ENCODE data around the gene HOXC13.

The HOXC13 gene

DNA sequence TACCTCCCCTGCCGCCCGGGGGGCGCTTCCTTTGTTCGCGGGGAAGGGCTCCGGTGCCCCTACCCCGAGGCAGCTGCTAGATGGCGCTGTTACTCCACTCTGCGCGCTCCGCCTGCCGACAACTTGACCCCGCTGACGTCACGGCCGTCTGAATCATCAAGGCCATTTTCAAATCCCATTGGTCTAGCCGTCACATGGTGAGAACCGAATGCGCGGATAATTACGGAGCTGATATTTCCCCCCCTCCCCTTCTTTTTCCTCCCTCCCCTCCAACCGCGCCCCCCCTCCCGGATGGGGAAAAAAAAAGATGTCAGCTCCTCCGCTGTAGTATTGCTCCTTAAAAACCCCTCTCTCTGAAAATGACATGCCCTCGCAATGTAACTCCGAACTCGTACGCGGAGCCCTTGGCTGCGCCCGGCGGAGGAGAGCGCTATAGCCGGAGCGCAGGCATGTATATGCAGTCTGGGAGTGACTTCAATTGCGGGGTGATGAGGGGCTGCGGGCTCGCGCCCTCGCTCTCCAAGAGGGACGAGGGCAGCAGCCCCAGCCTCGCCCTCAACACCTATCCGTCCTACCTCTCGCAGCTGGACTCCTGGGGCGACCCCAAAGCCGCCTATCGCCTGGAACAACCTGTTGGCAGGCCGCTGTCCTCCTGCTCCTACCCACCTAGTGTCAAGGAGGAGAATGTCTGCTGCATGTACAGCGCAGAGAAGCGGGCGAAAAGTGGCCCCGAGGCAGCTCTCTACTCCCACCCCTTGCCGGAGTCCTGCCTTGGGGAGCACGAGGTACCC is 46.5 kb downstream of the HOXC13 start, which contains the start of gene HOXC10:
Gene HOXC10, plus strand, starts transcription at position 246 of the 791 bp plus-strand sequence. Its CDS starts 114 bp downstream, at position 360.
- Histone ChIP-seq H3K9me3 (ENCODE audit: control extremely low read depth in 1 of 5, control insufficient read depth in 4 of 5, insufficient read depth in 2 of 5, low read depth in 1 of 5, low read length in 4 of 5) (peaks cover 0 to 8% (median 0%) of the 10 kb centered on the region in 5 experiments), H3K27me3 (replicated peaks in 2 of 5; ENCODE audit: control insufficient read depth in 4 of 5, insufficient read depth in 5 of 5, low read length in 4 of 5) (peaks cover 39 to 99% (median 74%) of the 10 kb centered on the region in 5 experiments), H3K36me3 (ENCODE audit: control insufficient read depth in 4 of 4, insufficient read depth in 4 of 4, low read length in 3 of 4) (no peaks in the 10 kb centered on the region), H3K27ac (ENCODE audit: insufficient read depth in 1 of 2, low read depth in 1 of 2, low read length in 2 of 2, poor library complexity in 1 of 2, severe bottlenecking in 2 of 2) (no peak within 1 kb of the TSS), H3K4me3 (ENCODE audit: control insufficient read depth in 1 of 7, extremely low read depth in 1 of 7, insufficient read depth in 4 of 7, low read depth in 2 of 7, low read length in 6 of 7) (peak within 1 kb of the TSS in 1 of 7 experiments; percentile 32), H3K4me1 (ENCODE audit: control extremely low read depth in 1 of 4, control insufficient read depth in 4 of 4, insufficient read depth in 4 of 4, low read length in 3 of 4) (peaks cover 0 to 25% (median 19%) of the 10 kb centered on the region in 4 experiments)
- peak; percentile 89 to 90 (median 90) for DNase-seq
- 4% methylated on average over 35 of the region's 55 CpGs for WGBS (ENCODE audit: insufficient coverage)
- ChIA-PET POLR2A (no interaction called here), CTCF (interaction anchor here (0.7 to 5.6 kb wide), 12 partner anchors 8 to 223 kb away, joined by 3 to 46 read pairs (median 4); partner anchors contain the start of gene HOXC9)

DNA sequence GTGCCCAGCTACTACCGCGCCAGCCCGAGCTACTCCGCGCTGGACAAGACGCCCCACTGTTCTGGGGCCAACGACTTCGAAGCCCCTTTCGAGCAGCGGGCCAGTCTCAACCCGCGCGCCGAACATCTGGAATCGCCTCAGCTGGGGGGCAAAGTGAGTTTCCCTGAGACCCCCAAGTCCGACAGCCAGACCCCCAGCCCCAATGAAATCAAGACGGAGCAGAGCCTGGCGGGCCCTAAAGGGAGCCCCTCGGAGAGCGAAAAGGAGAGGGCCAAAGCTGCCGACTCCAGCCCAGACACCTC is 47.0 kb downstream of the HOXC13 start:
- ChIA-PET CTCF (interaction anchor here (0.7 to 5.6 kb wide), 13 partner anchors 10 to 284 kb away, joined by 3 to 46 read pairs (median 4); partner anchors contain the start of gene HOXC9), POLR2A (no interaction called here)
- no peaks in the 10 kb centered on the region for H3K36me3 ChIP-seq (ENCODE audit: control insufficient read depth in 4 of 4, insufficient read depth in 4 of 4, low read length in 3 of 4)
- H3K4me3 ChIP-seq (ENCODE audit: control insufficient read depth in 1 of 7, extremely low read depth in 1 of 7, insufficient read depth in 4 of 7, low read depth in 2 of 7, low read length in 6 of 7), result peak overlapping the region in 1 of 7 experiments; percentile 32
- DNase-seq, result no peak
- H3K9me3 ChIP-seq (ENCODE audit: control extremely low read depth in 1 of 5, control insufficient read depth in 4 of 5, insufficient read depth in 2 of 5, low read depth in 1 of 5, low read length in 4 of 5), result peaks cover 0 to 8% (median 0%) of the 10 kb centered on the region in 5 experiments
- WGBS (ENCODE audit: insufficient coverage), result 9% methylated on average over 21 of the region's 21 CpGs
- H3K27me3 ChIP-seq (replicated peaks in 2 of 5; ENCODE audit: control insufficient read depth in 4 of 5, insufficient read depth in 5 of 5, low read length in 4 of 5), result peaks cover 39 to 99% (median 76%) of the 10 kb centered on the region in 5 experiments
- H3K27ac ChIP-seq (ENCODE audit: insufficient read depth in 1 of 2, low read depth in 1 of 2, low read length in 2 of 2, poor library complexity in 1 of 2, severe bottlenecking in 2 of 2), result no peak overlapping the region
- peaks cover 0 to 25% (median 19%) of the 10 kb centered on the region in 4 experiments for H3K4me1 ChIP-seq (ENCODE audit: control extremely low read depth in 1 of 4, control insufficient read depth in 4 of 4, insufficient read depth in 4 of 4, low read length in 3 of 4)

DNA sequence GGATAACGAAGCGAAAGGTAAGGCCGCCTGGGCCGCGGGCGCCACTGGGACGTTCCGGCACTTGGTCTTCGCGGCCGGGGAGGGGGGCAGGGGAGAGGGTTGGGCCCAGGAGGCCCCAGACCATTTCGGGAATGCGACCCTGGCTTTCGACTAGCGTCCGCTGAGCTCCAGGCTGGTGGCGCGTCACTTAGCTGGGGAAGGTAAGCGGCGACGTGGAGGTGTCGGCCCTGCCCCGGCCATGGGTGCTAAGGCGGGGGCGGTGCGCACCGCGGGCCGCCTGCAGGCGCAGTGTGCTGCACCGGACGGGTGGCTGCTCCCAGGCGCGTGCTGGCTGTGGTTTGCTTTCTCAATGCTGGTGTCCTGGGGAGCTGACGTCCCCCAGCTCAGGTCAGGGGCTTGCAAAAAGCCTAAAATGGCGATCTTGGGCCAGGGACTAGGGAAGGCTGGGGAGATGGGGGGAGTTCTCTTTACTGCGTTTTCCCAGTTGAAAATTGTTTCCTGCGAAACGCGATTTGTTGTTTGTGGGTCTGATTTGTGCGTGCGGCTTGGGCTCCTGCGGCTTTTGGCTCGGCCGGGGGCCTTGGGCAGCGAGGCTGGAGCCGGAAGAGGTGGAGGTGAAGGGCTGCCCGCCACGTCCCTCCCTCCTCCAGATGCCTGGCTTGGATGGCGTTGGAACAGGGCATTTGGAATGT is 47.5 kb downstream of the HOXC13 start:
- POLR2A ChIA-PET, result interaction anchor here (0.6 kb wide), 1 partner anchor 15 kb away, joined by 3 read pairs; no protein-coding TSS in a partner anchor

DNA sequence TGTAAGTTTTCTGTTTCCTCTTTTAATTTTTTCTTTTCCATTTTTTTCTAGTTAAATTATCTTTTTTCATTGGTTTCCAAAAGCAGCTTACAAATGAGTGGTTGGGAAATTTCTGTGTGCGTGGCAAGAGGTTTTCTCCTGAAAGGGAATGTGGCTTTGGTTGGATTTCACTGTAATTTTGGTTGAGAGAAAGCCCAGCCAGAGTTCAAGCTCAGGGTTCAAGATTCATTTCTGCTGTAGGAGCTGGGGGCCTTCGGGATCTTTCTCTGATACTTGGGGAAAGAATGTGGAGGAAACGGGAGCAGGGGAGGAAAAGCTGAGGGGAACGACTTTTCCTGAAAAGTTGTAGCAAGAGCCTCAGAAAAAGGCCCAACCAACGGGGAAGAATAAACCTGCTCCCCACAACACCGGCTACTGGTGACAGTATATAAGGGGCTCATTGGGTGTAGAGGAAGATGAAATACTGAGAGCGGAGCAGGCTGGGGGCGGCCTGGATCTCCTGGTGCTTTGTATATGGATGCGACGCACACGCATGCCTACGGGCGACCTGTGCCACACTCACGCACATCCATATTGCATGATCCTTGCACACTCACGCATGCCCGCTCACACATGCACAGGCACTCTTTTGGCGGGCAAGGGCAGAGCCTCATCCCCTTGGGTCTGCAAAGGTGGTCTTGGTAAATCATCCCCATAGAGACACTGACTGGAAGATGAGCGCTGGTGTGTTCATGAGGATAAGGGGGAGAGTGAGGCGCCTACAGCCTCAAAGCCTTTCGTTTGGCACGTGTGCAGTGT is 48.3 kb downstream of the HOXC13 start:
- Histone ChIP-seq H3K4me3 (ENCODE audit: control insufficient read depth in 1 of 7, extremely low read depth in 1 of 7, insufficient read depth in 4 of 7, low read depth in 2 of 7, low read length in 6 of 7) (no peak overlapping the region), H3K4me1 (ENCODE audit: control extremely low read depth in 1 of 4, control insufficient read depth in 4 of 4, insufficient read depth in 4 of 4, low read length in 3 of 4) (peaks cover 0 to 25% (median 19%) of the 10 kb centered on the region in 4 experiments), H3K27ac (ENCODE audit: insufficient read depth in 1 of 2, low read depth in 1 of 2, low read length in 2 of 2, poor library complexity in 1 of 2, severe bottlenecking in 2 of 2) (no peak overlapping the region), H3K27me3 (replicated peaks in 2 of 5; ENCODE audit: control insufficient read depth in 4 of 5, insufficient read depth in 5 of 5, low read length in 4 of 5) (peaks cover 39 to 99% (median 65%) of the 10 kb centered on the region in 5 experiments), H3K36me3 (ENCODE audit: control insufficient read depth in 4 of 4, insufficient read depth in 4 of 4, low read length in 3 of 4) (no peaks in the 10 kb centered on the region), H3K9me3 (ENCODE audit: control extremely low read depth in 1 of 5, control insufficient read depth in 4 of 5, insufficient read depth in 2 of 5, low read depth in 1 of 5, low read length in 4 of 5) (peaks cover 0 to 8% (median 0%) of the 10 kb centered on the region in 5 experiments)
- no peak for DNase-seq
- 23% methylated on average over 14 of the region's 21 CpGs for WGBS (ENCODE audit: insufficient coverage)
- ChIA-PET POLR2A (interaction anchor here (0.6 kb wide), 1 partner anchor 14 kb away, joined by 3 read pairs; no protein-coding TSS in a partner anchor), CTCF (interaction anchor here (0.9 to 5.6 kb wide), 23 partner anchors 9 to 285 kb away, joined by 3 to 46 read pairs (median 5); partner anchors contain the start of genes HOXC8 and HOXC9)

More for the DNA sequence above, 47.5 kb downstream of the HOXC13 start:
- peaks cover 0 to 8% (median 0%) of the 10 kb centered on the region in 5 experiments for H3K9me3 ChIP-seq (ENCODE audit: control extremely low read depth in 1 of 5, control insufficient read depth in 4 of 5, insufficient read depth in 2 of 5, low read depth in 1 of 5, low read length in 4 of 5)
- peaks cover 0 to 25% (median 19%) of the 10 kb centered on the region in 4 experiments for H3K4me1 ChIP-seq (ENCODE audit: control extremely low read depth in 1 of 4, control insufficient read depth in 4 of 4, insufficient read depth in 4 of 4, low read length in 3 of 4)
- peaks cover 39 to 99% (median 71%) of the 10 kb centered on the region in 5 experiments for H3K27me3 ChIP-seq (replicated peaks in 2 of 5; ENCODE audit: control insufficient read depth in 4 of 5, insufficient read depth in 5 of 5, low read length in 4 of 5)
- 2% methylated on average over 29 of the region's 50 CpGs for WGBS (ENCODE audit: insufficient coverage)
- H3K4me3 ChIP-seq (ENCODE audit: control insufficient read depth in 1 of 7, extremely low read depth in 1 of 7, insufficient read depth in 4 of 7, low read depth in 2 of 7, low read length in 6 of 7), result no peak overlapping the region
- H3K27ac ChIP-seq (ENCODE audit: insufficient read depth in 1 of 2, low read depth in 1 of 2, low read length in 2 of 2, poor library complexity in 1 of 2, severe bottlenecking in 2 of 2), result no peak overlapping the region
- no peaks in the 10 kb centered on the region for H3K36me3 ChIP-seq (ENCODE audit: control insufficient read depth in 4 of 4, insufficient read depth in 4 of 4, low read length in 3 of 4)
- CTCF ChIA-PET, result interaction anchor here (0.7 to 5.6 kb wide), 18 partner anchors 10 to 284 kb away, joined by 3 to 46 read pairs (median 4); partner anchors contain the start of genes HOXC8 and HOXC9
- DNase-seq, result peak in 1 of 3 donors; percentile 35

DNA sequence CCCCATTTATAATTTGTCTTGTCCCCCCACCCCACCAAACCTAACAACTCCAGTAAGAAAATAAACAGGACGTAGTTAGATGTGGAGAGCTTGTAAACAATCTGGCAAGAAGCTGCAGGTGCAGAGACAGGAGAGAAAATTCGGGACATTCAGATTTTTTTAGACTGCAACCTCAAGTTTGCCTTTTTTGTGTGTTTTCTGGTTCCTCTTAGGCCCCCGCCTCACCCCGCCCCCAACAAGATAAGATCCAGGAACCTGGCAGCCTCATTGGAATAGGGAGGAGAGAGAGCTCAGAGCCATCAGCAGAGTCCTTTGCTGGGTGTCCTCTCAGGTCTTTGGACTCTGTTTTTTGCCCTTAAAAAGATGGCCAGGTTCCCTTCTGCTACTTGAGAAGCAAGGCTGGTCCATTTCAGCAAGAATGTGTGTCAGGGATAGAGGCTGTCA is 49.2 kb downstream of the HOXC13 start:
- no peak overlapping the region for H3K4me3 ChIP-seq (ENCODE audit: control insufficient read depth in 1 of 7, extremely low read depth in 1 of 7, insufficient read depth in 4 of 7, low read depth in 2 of 7, low read length in 6 of 7)
- no peaks in the 10 kb centered on the region for H3K36me3 ChIP-seq (ENCODE audit: control insufficient read depth in 4 of 4, insufficient read depth in 4 of 4, low read length in 3 of 4)
- peaks cover 0 to 8% (median 0%) of the 10 kb centered on the region in 5 experiments for H3K9me3 ChIP-seq (ENCODE audit: control extremely low read depth in 1 of 5, control insufficient read depth in 4 of 5, insufficient read depth in 2 of 5, low read depth in 1 of 5, low read length in 4 of 5)
- WGBS (ENCODE audit: insufficient coverage), result 8% methylated on average over 4 of the region's 4 CpGs
- H3K27me3 ChIP-seq (replicated peaks in 2 of 5; ENCODE audit: control insufficient read depth in 4 of 5, insufficient read depth in 5 of 5, low read length in 4 of 5), result peaks cover 36 to 99% (median 64%) of the 10 kb centered on the region in 5 experiments
- no peak for DNase-seq
- POLR2A ChIA-PET, result no interaction called here
- H3K4me1 ChIP-seq (ENCODE audit: control extremely low read depth in 1 of 4, control insufficient read depth in 4 of 4, insufficient read depth in 4 of 4, low read length in 3 of 4), result peaks cover 0 to 25% (median 19%) of the 10 kb centered on the region in 4 experiments
- CTCF ChIA-PET, result interaction anchor here (0.9 to 5.6 kb wide), 22 partner anchors 10 to 232 kb away, joined by 3 to 46 read pairs (median 4); partner anchors contain the start of gene HOXC9
- H3K27ac ChIP-seq (ENCODE audit: insufficient read depth in 1 of 2, low read depth in 1 of 2, low read length in 2 of 2, poor library complexity in 1 of 2, severe bottlenecking in 2 of 2), result no peak overlapping the region

DNA sequence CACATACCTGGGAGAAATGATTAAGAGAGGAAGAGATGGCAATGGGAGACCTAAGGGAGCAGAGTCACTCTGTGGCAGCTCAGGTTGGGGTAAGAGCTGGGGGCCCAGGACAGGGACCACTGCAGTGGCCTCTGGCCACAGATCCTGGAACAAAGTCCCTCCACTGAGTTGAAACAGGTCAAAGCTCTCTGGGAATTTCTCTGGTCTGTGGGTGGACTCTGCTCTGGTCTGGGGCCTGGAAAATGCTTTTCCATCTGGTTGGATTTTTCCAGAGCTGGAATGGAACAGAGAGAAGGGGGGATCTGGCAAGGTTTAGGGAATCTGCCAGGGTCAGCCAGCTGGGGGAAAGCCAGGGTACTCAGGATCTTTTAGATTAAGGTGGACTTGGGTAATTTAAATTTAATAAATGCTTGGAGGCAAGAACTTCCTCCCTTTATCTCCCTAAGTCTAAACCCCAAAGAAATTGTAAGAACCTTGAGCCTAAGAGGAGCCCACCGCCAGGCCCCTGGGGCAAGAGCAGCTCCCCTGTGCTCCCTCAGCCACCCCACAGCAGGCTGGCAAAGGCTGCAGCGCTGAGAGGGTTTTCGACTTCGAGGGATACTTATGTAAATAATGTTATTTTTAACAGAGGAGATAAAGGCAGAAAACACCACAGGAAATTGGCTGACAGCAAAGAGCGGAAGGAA is 50.1 kb downstream of the HOXC13 start:
- Histone ChIP-seq H3K4me1 (ENCODE audit: control extremely low read depth in 1 of 4, control insufficient read depth in 4 of 4, insufficient read depth in 4 of 4, low read length in 3 of 4) (peaks cover 0 to 24% (median 16%) of the 10 kb centered on the region in 4 experiments), H3K36me3 (ENCODE audit: control insufficient read depth in 4 of 4, insufficient read depth in 4 of 4, low read length in 3 of 4) (no peaks in the 10 kb centered on the region), H3K4me3 (ENCODE audit: control insufficient read depth in 1 of 7, extremely low read depth in 1 of 7, insufficient read depth in 4 of 7, low read depth in 2 of 7, low read length in 6 of 7) (no peak overlapping the region), H3K9me3 (ENCODE audit: control extremely low read depth in 1 of 5, control insufficient read depth in 4 of 5, insufficient read depth in 2 of 5, low read depth in 1 of 5, low read length in 4 of 5) (peaks cover 0 to 6% (median 0%) of the 10 kb centered on the region in 5 experiments), H3K27me3 (replicated peaks in 2 of 5; ENCODE audit: control insufficient read depth in 4 of 5, insufficient read depth in 5 of 5, low read length in 4 of 5) (peaks cover 36 to 99% (median 60%) of the 10 kb centered on the region in 5 experiments), H3K27ac (ENCODE audit: insufficient read depth in 1 of 2, low read depth in 1 of 2, low read length in 2 of 2, poor library complexity in 1 of 2, severe bottlenecking in 2 of 2) (no peak overlapping the region)
- ChIA-PET POLR2A (no interaction called here), CTCF (interaction anchor here (1.1 to 5.6 kb wide), 19 partner anchors 11 to 233 kb away, joined by 3 to 46 read pairs (median 5); partner anchors contain the start of gene HOXC9)
- DNase-seq, result no peak
- 0% methylated on average over 1 of the region's 5 CpGs for WGBS (ENCODE audit: insufficient coverage)

All from common myeloid progenitor, CD34-positive (primary cell).